VCaP (cell line): ENCODE results near the gene BAHCC1.

Experiments
- H3K27ac ChIP-seq: fragments of 450-650 bp; 2 replicates; pipeline ENCODE4 v1.5.1; 2017
- TF ChIP-seq, protein P1 (sequence below): fragments of 450-650 bp; conservative IDR thresholded peaks from 2 replicates; pipeline ENCODE4 v1.5.1; 2017; ENCODE audit warnings: mild to moderate bottlenecking, moderate library complexity

BAHCC1 gene

GRCh38 chr17:81380666-81381518, 14.4 kb upstream of the BAHCC1 start:
- TF ChIP-seq, protein P1, sequence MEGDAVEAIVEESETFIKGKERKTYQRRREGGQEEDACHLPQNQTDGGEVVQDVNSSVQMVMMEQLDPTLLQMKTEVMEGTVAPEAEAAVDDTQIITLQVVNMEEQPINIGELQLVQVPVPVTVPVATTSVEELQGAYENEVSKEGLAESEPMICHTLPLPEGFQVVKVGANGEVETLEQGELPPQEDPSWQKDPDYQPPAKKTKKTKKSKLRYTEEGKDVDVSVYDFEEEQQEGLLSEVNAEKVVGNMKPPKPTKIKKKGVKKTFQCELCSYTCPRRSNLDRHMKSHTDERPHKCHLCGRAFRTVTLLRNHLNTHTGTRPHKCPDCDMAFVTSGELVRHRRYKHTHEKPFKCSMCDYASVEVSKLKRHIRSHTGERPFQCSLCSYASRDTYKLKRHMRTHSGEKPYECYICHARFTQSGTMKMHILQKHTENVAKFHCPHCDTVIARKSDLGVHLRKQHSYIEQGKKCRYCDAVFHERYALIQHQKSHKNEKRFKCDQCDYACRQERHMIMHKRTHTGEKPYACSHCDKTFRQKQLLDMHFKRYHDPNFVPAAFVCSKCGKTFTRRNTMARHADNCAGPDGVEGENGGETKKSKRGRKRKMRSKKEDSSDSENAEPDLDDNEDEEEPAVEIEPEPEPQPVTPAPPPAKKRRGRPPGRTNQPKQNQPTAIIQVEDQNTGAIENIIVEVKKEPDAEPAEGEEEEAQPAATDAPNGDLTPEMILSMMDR = no peak
- no peak overlapping the region for H3K27ac ChIP-seq

DNA sequence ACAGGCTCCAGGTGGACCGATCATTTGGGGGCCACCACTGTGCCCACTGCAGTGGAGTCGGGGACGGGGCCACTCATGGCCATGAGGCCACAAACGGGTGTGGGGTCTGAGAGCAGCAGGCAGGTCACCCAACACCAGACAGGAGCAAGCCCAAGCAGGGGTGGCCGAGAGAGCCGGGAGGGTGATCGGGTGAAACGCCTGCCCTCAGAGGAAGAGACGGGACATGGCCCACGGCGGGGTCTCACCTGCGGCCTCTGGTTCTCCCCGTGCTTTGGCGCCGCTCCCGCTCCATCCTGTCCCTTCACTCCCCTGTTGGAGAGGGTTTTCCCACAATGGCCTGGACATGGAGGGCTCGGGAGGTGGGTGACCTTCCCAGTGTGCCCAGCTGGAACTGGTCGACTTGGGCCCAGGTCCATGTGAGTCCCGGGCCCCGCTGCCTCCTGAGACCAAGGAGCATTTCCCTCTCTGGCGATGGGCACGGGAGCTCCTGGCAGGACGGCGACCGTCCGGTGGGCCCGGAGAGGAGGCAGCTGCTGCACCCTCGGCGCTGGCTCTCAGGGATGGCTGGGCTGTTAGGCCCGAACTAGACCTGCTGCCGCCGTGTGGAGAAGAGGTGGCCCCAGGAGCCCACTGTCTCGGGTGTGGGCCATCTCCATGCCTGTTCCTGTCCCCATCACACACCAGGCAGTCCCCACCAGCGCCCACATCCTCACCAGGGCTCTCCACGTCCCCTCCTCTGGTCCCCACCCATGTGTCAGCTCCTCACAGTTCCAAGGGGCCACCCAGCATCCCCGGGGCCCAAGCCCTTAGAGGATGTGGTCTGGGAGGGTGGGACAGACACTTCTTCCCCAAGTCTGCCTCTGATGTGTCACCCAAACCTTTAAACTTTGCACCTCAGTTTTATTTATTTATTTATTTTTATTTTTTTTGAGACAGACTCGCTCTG, 13.4 kb upstream of the BAHCC1 start:
- TF ChIP-seq, protein P1 = no peak
- H3K27ac ChIP-seq = no peak overlapping the region

DNA sequence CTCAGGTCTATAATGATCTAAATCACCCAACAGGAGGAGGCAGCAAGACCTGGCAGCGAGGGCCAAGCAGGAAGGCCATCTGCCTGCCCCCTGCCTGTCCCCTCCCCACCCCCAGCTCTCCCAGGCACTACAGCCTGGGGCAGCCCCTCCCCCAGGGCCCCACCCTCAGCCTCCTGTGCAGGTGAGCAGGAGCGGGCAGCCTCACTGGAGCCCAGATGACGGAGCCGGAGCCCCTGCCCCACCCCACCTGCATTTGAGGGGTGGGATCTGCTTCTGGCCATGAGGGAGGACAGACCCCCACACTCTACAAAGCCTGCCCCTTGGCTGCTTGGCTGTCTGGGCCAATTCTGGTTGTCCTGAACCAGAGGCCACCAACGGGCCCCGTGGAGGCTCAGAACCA, 12.4 kb upstream of the BAHCC1 start:
- no peak overlapping the region for H3K27ac ChIP-seq
- TF ChIP-seq, protein P1 = no peak

DNA sequence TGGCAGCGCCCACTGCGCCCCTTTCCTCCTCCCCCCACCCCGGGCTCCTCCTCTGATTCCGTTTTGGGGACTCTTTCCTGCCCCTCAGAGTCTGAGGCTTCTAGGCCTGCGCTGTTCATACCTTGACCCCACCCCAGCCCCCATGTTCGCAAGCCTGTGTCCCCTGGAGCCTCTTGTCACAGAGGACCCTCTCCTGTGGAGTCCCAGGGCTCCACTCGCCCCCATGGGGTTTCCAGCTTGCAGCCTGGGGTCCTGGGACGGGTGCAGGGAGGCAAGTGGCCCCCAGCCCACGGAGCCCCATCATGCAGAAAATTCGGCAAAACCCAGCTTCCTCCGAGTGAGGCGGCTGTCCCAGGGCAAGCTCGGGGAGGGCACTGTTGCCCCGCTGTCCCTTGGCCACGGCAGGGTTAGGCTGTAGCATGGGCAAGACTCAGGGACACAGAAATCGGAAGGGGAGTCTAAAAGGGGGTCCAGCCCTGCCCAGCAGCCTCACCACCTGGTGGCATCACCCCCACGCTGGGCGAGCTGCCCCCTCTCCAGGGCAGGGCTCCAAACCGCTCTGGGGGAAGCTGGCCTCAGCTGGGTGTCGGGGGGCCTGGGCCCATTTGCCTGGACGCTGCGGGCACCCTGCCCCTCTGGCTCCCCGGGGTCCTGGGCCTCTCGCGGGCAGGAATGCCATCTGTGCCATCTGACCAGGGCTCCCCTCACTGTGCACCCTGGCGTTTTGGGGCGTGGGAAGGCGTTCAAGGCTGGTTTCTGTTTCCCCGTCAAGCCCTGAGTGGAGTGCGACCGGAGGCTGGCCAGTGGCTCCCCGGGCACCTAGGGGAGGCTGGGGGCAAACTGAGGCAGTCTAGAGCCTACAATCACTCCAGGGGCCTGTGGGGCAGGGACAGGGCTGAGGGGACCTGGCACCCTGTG, 11.5 kb upstream of the BAHCC1 start:
- no peak overlapping the region for H3K27ac ChIP-seq
- TF ChIP-seq, protein P1 = no peak

DNA sequence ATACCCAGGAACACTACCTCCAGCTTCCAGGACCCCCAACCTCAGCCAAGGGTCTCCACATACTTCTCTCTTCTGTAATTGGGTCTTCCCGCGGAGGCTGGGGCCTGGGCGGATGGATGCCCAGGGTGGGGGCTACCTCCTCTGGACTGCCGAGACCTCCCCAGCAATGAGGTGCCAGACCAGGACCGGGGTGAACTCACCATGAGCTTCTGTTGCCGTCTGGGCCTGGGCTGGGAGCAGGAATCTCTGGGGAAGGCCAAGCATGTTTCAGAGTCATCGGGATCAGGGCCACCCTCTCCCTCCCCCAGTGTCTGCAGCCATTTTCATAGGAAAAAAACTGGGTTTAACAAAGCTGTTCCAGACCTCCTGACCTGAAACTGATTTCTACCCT, 10.3 kb upstream of the BAHCC1 start:
- TF ChIP-seq, protein P1 = no peak

GRCh38 chr17:81385320-81386111, 9.7 kb upstream of the BAHCC1 start:
- H3K27ac ChIP-seq = no peak overlapping the region
- TF ChIP-seq, protein P1 = no peak

More for the DNA sequence above, 10.3 kb upstream of the BAHCC1 start:
- no peak overlapping the region for H3K27ac ChIP-seq
